HL-60 (cell line): ENCODE measurements around the gene ACTR3C.

ENCODE experiments used
- CTCF ChIP-seq: IDR thresholded peaks from one replicate; pipeline ENCODE4 v1.5.1; 2011; ENCODE audit warnings: low read length, control low read depth, inconsistent platforms; ENCODE audit not compliant: insufficient read depth
- GABPA ChIP-seq: IDR thresholded peaks from 2 replicates; pipeline ENCODE4 v1.6.1; 2012; ENCODE audit warnings: low read depth
- POLR2AphosphoS5 ChIP-seq: IDR thresholded peaks from 2 replicates; pipeline ENCODE4 v1.6.1; 2012; ENCODE audit warnings: low read depth

GRCh38 chr7:150338166-150338829 is 15.0 kb upstream of the ACTR3C start:
- TF ChIP-seq POLR2AphosphoS5 (no peak), CTCF (no peak), GABPA (no peak)
